HAP-1 (cell line): Measurements from ENCODE around the gene MRTFB.

Source experiments
- DNase-seq, 2 experiments: peaks; one replicate each; pipeline ENCODE4 v3.0.0-alpha.2; 2016 to 2020; ENCODE audit warnings: low spot score in 2 of 2
- H3K27me3 ChIP-seq: fragments of 250-450 bp; sonication (Bioruptor Pico); 2 replicates; pipeline ENCODE4 v1.5.1; 2020; ENCODE audit warnings: low read depth, mild to moderate bottlenecking, moderate library complexity
- H3K36me3 ChIP-seq: fragments of 250-450 bp; sonication (Bioruptor Pico); replicated peaks from 2 replicates; pipeline ENCODE4 v1.5.1; 2020; ENCODE audit warnings: mild to moderate bottlenecking
- H3K4me1 ChIP-seq: fragments of 250-450 bp; sonication (Bioruptor Pico); 2 replicates; pipeline ENCODE4 v1.5.1; 2020; ENCODE audit warnings: mild to moderate bottlenecking
- H3K4me3 ChIP-seq: fragments of 250-450 bp; sonication (Bioruptor Pico); 2 replicates; pipeline ENCODE4 v1.5.1; 2020; ENCODE audit warnings: mild to moderate bottlenecking, moderate library complexity
- H3K9me3 ChIP-seq: fragments of 250-450 bp; sonication (Bioruptor Pico); 2 replicates; pipeline ENCODE4 v1.5.1; 2020; ENCODE audit warnings: mild to moderate bottlenecking, moderate library complexity
- in situ Hi-C: fragments of 300-500 bp; cut with MboI; formaldehyde crosslinking; loops from 3 replicates; pipeline ENCODE4 v1.14.3; 2020; ENCODE audit warnings: low sequenced_read_pairs, inconsistent platforms, mixed read lengths

The MRTFB gene

GRCh38 chr16:14242769-14243168 is 171.7 kb downstream of the MRTFB start:
- no peaks in the 10 kb centered on the region for H3K9me3 ChIP-seq
- DNase-seq: no peak
- H3K27me3 ChIP-seq: no peaks in the 10 kb centered on the region
- peaks cover 12% of the 10 kb centered on the region for H3K36me3 ChIP-seq
- H3K4me3 ChIP-seq: no peak overlapping the region
- in situ Hi-C loops: loop anchor here (10.0 kb wide), 1 partner anchor 282 kb away; no protein-coding TSS in a partner anchor
- 0 out of 2 replicates have a peak, but pooled peaks cover 2% of the 10 kb centered on the region for H3K4me1 ChIP-seq

GRCh38 chr16:14244196-14245010 is 173.3 kb downstream of the MRTFB start:
- Histone ChIP-seq H3K9me3 (no peaks in the 10 kb centered on the region), H3K4me1 (0 out of 2 replicates have a peak, but pooled peaks cover 2% of the 10 kb centered on the region), H3K27me3 (no peaks in the 10 kb centered on the region), H3K4me3 (no peak overlapping the region), H3K36me3 (peaks cover 12% of the 10 kb centered on the region)
- in situ Hi-C loops: loop anchor here (10.0 kb wide), 1 partner anchor 280 kb away; no protein-coding TSS in a partner anchor
- no peak for DNase-seq

GRCh38 chr16:14248791-14249190 is 177.7 kb downstream of the MRTFB start:
- no peaks in the 10 kb centered on the region for H3K4me1 ChIP-seq
- DNase-seq: no peak
- H3K27me3 ChIP-seq: no peaks in the 10 kb centered on the region
- no peaks in the 10 kb centered on the region for H3K9me3 ChIP-seq
- H3K36me3 ChIP-seq: peaks cover 25% of the 10 kb centered on the region
- H3K4me3 ChIP-seq: no peak overlapping the region
- in situ Hi-C loops: loop anchor here (10.0 kb wide), 1 partner anchor 276 kb away; no protein-coding TSS in a partner anchor

- Histone ChIP-seq H3K4me3 (no peak overlapping the region), H3K36me3 (peaks cover 25% of the 10 kb centered on the region), H3K9me3 (no peaks in the 10 kb centered on the region), H3K27me3 (no peaks in the 10 kb centered on the region), H3K4me1 (no peaks in the 10 kb centered on the region)
- DNase-seq: peak; percentile 57 to 58
- in situ Hi-C loops: loop anchor here (10.0 kb wide), 1 partner anchor 275 kb away; no protein-coding TSS in a partner anchor
Observed at GRCh38 chr16:14249291-14250032, 178.3 kb downstream of the MRTFB start.

- Histone ChIP-seq H3K4me3 (no peak overlapping the region), H3K36me3 (peaks cover 16% of the 10 kb centered on the region), H3K9me3 (no peaks in the 10 kb centered on the region), H3K27me3 (no peaks in the 10 kb centered on the region), H3K4me1 (no peaks in the 10 kb centered on the region)
- in situ Hi-C loops: no loop called here
- DNase-seq: no peak
Observed at GRCh38 chr16:14251419-14251818, 180.3 kb downstream of the MRTFB start.

- Histone ChIP-seq H3K4me1 (no peaks in the 10 kb centered on the region), H3K4me3 (no peak overlapping the region), H3K36me3 (peaks cover 22% of the 10 kb centered on the region), H3K27me3 (no peaks in the 10 kb centered on the region), H3K9me3 (no peaks in the 10 kb centered on the region)
- in situ Hi-C loops: no loop called here
- DNase-seq: no peak
Observed at GRCh38 chr16:14252860-14253259, 181.7 kb downstream of the MRTFB start.

GRCh38 chr16:14263011-14263410 is 191.9 kb downstream of the MRTFB start:
- H3K36me3 ChIP-seq: peaks cover 25% of the 10 kb centered on the region
- in situ Hi-C loops: no loop called here

GRCh38 chr16:14263769-14264168 is 192.7 kb downstream of the MRTFB start:
- Histone ChIP-seq H3K4me3 (no peak overlapping the region), H3K36me3 (peaks cover 23% of the 10 kb centered on the region), H3K9me3 (no peaks in the 10 kb centered on the region), H3K4me1 (no peaks in the 10 kb centered on the region), H3K27me3 (no peaks in the 10 kb centered on the region)
- no peak for DNase-seq
- in situ Hi-C loops: no loop called here

More at GRCh38 chr16:14263011-14263410, 191.9 kb downstream of the MRTFB start:
- DNase-seq: no peak
- H3K4me1 ChIP-seq: no peaks in the 10 kb centered on the region
- H3K9me3 ChIP-seq: no peaks in the 10 kb centered on the region
- no peak overlapping the region for H3K4me3 ChIP-seq
- no peaks in the 10 kb centered on the region for H3K27me3 ChIP-seq

- H3K4me1 ChIP-seq: no peaks in the 10 kb centered on the region
- no peak for DNase-seq
- H3K9me3 ChIP-seq: no peaks in the 10 kb centered on the region
- H3K4me3 ChIP-seq: no peak overlapping the region
- in situ Hi-C loops: no loop called here
- H3K36me3 ChIP-seq: peaks cover 23% of the 10 kb centered on the region
- no peaks in the 10 kb centered on the region for H3K27me3 ChIP-seq
Observed at GRCh38 chr16:14264327-14264943, 193.3 kb downstream of the MRTFB start.

- in situ Hi-C loops: no loop called here
- H3K27me3 ChIP-seq: no peaks in the 10 kb centered on the region
- H3K9me3 ChIP-seq: no peaks in the 10 kb centered on the region
- H3K36me3 ChIP-seq: peaks cover 10% of the 10 kb centered on the region; the same call in 1 of the 2 replicates
- DNase-seq: no peak
- no peak overlapping the region for H3K4me3 ChIP-seq
- no peaks in the 10 kb centered on the region for H3K4me1 ChIP-seq
Observed at GRCh38 chr16:14268073-14268472, 197.0 kb downstream of the MRTFB start.

- Histone ChIP-seq H3K4me3 (no peak overlapping the region), H3K36me3 (no peaks in the 10 kb centered on the region), H3K9me3 (no peaks in the 10 kb centered on the region), H3K27me3 (no peaks in the 10 kb centered on the region), H3K4me1 (peaks cover 17% of the 10 kb centered on the region)
- in situ Hi-C loops: no loop called here
- DNase-seq: no peak
Observed at GRCh38 chr16:14275934-14276333, 204.8 kb downstream of the MRTFB start.

GRCh38 chr16:14278749-14279148 is 207.6 kb downstream of the MRTFB start:
- Histone ChIP-seq H3K36me3 (no peaks in the 10 kb centered on the region), H3K27me3 (no peaks in the 10 kb centered on the region), H3K9me3 (no peaks in the 10 kb centered on the region), H3K4me3 (no peak overlapping the region), H3K4me1 (peaks cover 21% of the 10 kb centered on the region)
- no peak for DNase-seq
- in situ Hi-C loops: no loop called here

GRCh38 chr16:14280541-14280940 is 209.4 kb downstream of the MRTFB start:
- Histone ChIP-seq H3K9me3 (no peaks in the 10 kb centered on the region), H3K4me1 (peaks cover 33% of the 10 kb centered on the region), H3K4me3 (no peak overlapping the region), H3K36me3 (no peaks in the 10 kb centered on the region), H3K27me3 (no peaks in the 10 kb centered on the region)
- no peak for DNase-seq
- in situ Hi-C loops: no loop called here
